K562 treated with DMSO at 1 percent for 12 hours (cell line): ENCODE measurements around the gene MYO9A. TPM values are rescaled to one million over a fixed set of nuclear protein-coding genes. Genes with fewer than 3 reads are reported as not detected.

Experiments used
- total RNA-seq: library from RNA; unstranded; fragments of 300-600 nt; gene quantifications from 2 replicates; pipeline ENCODE4 v1.2.3, GENCODE V29; 2022; ENCODE audit not compliant: insufficient read depth

The MYO9A gene, protein sequence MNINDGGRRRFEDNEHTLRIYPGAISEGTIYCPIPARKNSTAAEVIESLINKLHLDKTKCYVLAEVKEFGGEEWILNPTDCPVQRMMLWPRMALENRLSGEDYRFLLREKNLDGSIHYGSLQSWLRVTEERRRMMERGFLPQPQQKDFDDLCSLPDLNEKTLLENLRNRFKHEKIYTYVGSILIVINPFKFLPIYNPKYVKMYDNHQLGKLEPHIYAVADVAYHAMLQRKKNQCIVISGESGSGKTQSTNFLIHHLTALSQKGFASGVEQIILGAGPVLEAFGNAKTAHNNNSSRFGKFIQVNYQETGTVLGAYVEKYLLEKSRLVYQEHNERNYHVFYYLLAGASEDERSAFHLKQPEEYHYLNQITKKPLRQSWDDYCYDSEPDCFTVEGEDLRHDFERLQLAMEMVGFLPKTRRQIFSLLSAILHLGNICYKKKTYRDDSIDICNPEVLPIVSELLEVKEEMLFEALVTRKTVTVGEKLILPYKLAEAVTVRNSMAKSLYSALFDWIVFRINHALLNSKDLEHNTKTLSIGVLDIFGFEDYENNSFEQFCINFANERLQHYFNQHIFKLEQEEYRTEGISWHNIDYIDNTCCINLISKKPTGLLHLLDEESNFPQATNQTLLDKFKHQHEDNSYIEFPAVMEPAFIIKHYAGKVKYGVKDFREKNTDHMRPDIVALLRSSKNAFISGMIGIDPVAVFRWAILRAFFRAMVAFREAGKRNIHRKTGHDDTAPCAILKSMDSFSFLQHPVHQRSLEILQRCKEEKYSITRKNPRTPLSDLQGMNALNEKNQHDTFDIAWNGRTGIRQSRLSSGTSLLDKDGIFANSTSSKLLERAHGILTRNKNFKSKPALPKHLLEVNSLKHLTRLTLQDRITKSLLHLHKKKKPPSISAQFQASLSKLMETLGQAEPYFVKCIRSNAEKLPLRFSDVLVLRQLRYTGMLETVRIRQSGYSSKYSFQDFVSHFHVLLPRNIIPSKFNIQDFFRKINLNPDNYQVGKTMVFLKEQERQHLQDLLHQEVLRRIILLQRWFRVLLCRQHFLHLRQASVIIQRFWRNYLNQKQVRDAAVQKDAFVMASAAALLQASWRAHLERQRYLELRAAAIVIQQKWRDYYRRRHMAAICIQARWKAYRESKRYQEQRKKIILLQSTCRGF (N-terminal part only)
- total RNA-seq = 1.6 and 7.7 TPM in 2 replicates

DNA sequence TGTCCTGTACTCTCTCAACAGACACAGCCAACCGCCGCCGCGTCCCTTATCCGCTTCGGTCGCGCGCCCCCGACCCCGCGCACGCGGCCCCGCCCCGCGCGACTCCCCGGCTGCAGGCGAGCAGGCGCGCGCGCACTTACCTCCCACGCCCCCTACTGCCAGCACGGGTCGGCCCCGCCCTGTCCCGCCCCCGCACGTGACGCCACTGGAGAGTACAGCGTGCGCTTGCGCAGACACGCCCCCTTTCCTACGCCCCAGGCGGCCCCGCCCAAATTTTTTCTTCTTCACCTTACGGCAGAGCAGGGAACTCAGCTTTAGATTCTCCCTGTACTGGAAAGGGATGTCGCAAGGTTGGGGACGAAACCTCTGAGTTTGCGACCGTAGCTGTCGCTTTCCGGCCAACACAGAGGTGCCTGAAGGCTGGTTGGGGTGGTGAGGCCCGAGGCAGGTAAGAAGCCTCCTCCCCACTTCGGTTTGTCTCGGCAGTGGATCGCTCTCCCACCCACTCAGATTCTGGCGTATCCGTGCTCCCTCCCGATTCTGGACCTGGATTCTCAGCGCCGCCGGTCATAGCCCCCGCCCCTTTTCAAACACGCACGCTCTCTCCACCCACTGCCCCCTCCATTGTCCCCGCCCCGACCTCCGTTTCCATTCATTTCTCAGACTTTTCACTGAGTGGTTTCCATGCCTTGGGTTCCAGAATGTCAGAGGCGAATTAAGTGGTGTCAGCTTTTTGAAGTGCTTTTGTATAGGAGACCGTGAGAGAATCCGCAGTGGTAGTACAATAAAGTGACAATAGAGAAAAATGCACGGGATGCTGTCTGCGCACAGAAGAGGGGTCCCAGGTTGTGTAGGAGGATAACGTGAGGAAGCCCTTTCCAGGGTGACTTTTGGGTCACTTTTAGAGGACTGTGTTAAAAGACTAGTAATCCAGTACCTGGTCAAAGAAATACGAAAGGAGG is at the start of gene MYO9A, which contains the start of gene SENP8:
Gene MYO9A (minus strand): TSS at position 134 of the 962 bp plus-strand sequence. CDS start 71,587 bp downstream, outside the sequence.
Gene SENP8 (plus strand): TSS at position 387 of the 962 bp plus-strand sequence. CDS start 21,221 bp downstream, outside the sequence.

GRCh38 chr15:71810256-71811035 is 307.5 kb downstream of the MYO9A start, which contains the start of gene NR2E3:
TSS of gene NR2E3 (plus strand) at chr15:71810554. CDS start at chr15:71810744, 190 bp downstream.

Other genes starting within 250 kb of the MYO9A start
- gene SENP8, start 253 bp upstream of the MYO9A start, total RNA-seq = 0.44 and 0.68 TPM in 2 replicates
- gene GRAMD2A, start 79.6 kb upstream of the MYO9A start, total RNA-seq = not detected in 2 replicates
- 866 and 1,032 TPM in 2 replicates for gene PKM, start 113.0 kb upstream of the MYO9A start, total RNA-seq
- 17.2 and 35.0 TPM in 2 replicates for gene PARP6, start 154.4 kb upstream of the MYO9A start, total RNA-seq
- gene CELF6, start 202.0 kb upstream of the MYO9A start, total RNA-seq = 0.75 TPM in 1 of 2 replicates, not detected in the other